Measurements from ENCODE around the gene PEX11G.

GRCh38 chr19:7519361-7520130 is 30.7 kb upstream of the PEX11G start:
- TF ChIP-seq POLR2AphosphoS5 (IDR thresholded peaks at IDR 0.05) (no peak), EZH2 (IDR thresholded peaks at IDR 0.05; ENCODE audit: borderline replicate concordance, insufficient read depth, low read length, poor library complexity, severe bottlenecking) (no peak), CTCF (IDR thresholded peaks at IDR 0.05; ENCODE audit: poor library complexity, severe bottlenecking) (no peak), SMC3 (conservative IDR thresholded peaks at IDR 0.05; ENCODE audit: poor library complexity) (no peak), EP300 (conservative IDR thresholded peaks at IDR 0.05; ENCODE audit: poor library complexity, severe bottlenecking) (no peak), RAD21 (conservative IDR thresholded peaks at IDR 0.05) (no peak)
